ENCODE data around the gene PELI2. TPM values are rescaled to one million over a fixed set of nuclear protein-coding genes. Genes with fewer than 3 reads are reported as not detected.

The PELI2 gene
- total RNA-seq (2022) = 0.19 and 0.34 TPM in 2 replicates
- Bru-seq, nascent RNA = percentile 23 among the genes with signal in this experiment
- BruChase-seq, experiment 1, labeled RNA remaining after a 6-hour chase = percentile 15 among the genes with signal in this experiment
- percentile 14 among the genes with signal in this experiment for BruChase-seq, experiment 2, labeled RNA remaining after a 2-hour chase
- long read RNA-seq = 0 reads

GRCh38 chr14:56117765-56118610 lies at the start of gene PELI2:
PELI2 (plus strand) TSS chr14:56118411; CDS start chr14:56118661, 250 bp downstream.
- no peak for TF ChIP-seq CTCF (IDR thresholded peaks at IDR 0.05; ENCODE audit: unreplicated experiment)
- CTCF ChIA-PET = interaction anchor here (0.6 to 1.0 kb wide), 6 partner anchors 13 to 321 kb away, joined by 3 to 6 read pairs (median 4); no protein-coding TSS in a partner anchor
- POLR2A ChIA-PET = interaction anchor here (0.6 to 1.3 kb wide), 5 partner anchors 13 to 439 kb away, joined by 3 to 4 read pairs (median 3); no protein-coding TSS in a partner anchor
- no peaks in the 10 kb centered on the region for H3K36me3 Mint-ChIP-seq (ENCODE audit: insufficient read depth, unreplicated experiment)
- H3K27ac Mint-ChIP-seq (ENCODE audit: low read depth, unreplicated experiment) = peak within 1 kb of the TSS; percentile 68
- peak within 1 kb of the TSS; percentile 86 for H3K4me3 Mint-ChIP-seq (ENCODE audit: unreplicated experiment)
- intact Hi-C loops (cut with micrococcal nuclease) = no loop called here
- no TSS peak for BruUV-seq (replicated peaks)
- H3K27me3 Mint-ChIP-seq (ENCODE audit: insufficient read depth, unreplicated experiment) = peaks cover 65% of the 10 kb centered on the region
- H3K9me3 Mint-ChIP-seq (ENCODE audit: unreplicated experiment) = no peaks in the 10 kb centered on the region
- no peaks in the 10 kb centered on the region for H3K4me1 Mint-ChIP-seq (ENCODE audit: insufficient read depth, unreplicated experiment)
- peak; percentile 27 for DNase-seq (ENCODE audit: unreplicated experiment)

GRCh38 chr14:56073799-56074198 lies 44.4 kb upstream of the PELI2 start:
- DNase-seq (ENCODE audit: unreplicated experiment) = no peak
- no peak overlapping the region for H3K4me3 Mint-ChIP-seq (ENCODE audit: unreplicated experiment)
- no peak overlapping the region for H3K27ac Mint-ChIP-seq (ENCODE audit: low read depth, unreplicated experiment)
- TF ChIP-seq CTCF (IDR thresholded peaks at IDR 0.05; ENCODE audit: unreplicated experiment) = no peak
- no peaks in the 10 kb centered on the region for H3K9me3 Mint-ChIP-seq (ENCODE audit: unreplicated experiment)
- POLR2A ChIA-PET = no interaction called here
- no peaks in the 10 kb centered on the region for H3K4me1 Mint-ChIP-seq (ENCODE audit: insufficient read depth, unreplicated experiment)
- intact Hi-C loops (cut with micrococcal nuclease) = no loop called here
- H3K36me3 Mint-ChIP-seq (ENCODE audit: insufficient read depth, unreplicated experiment) = no peaks in the 10 kb centered on the region
- peaks cover 24% of the 10 kb centered on the region for H3K27me3 Mint-ChIP-seq (ENCODE audit: insufficient read depth, unreplicated experiment)
- CTCF ChIA-PET = no interaction called here
- BruUV-seq (replicated peaks) = no TSS peak

- no peaks in the 10 kb centered on the region for H3K36me3 Mint-ChIP-seq (ENCODE audit: insufficient read depth, unreplicated experiment)
- no peak overlapping the region for H3K4me3 Mint-ChIP-seq (ENCODE audit: unreplicated experiment)
- no peaks in the 10 kb centered on the region for H3K4me1 Mint-ChIP-seq (ENCODE audit: insufficient read depth, unreplicated experiment)
- H3K27me3 Mint-ChIP-seq (ENCODE audit: insufficient read depth, unreplicated experiment) = peaks cover 28% of the 10 kb centered on the region
- CTCF ChIA-PET = interaction anchor here (0.7 kb wide), 1 partner anchor 18 kb away, joined by 3 read pairs; no protein-coding TSS in a partner anchor
- no peaks in the 10 kb centered on the region for H3K9me3 Mint-ChIP-seq (ENCODE audit: unreplicated experiment)
- no peak for DNase-seq (ENCODE audit: unreplicated experiment)
- no TSS peak for BruUV-seq (replicated peaks)
- POLR2A ChIA-PET = no interaction called here
- intact Hi-C loops (cut with micrococcal nuclease) = no loop called here
- no peak for TF ChIP-seq CTCF (IDR thresholded peaks at IDR 0.05; ENCODE audit: unreplicated experiment)
- H3K27ac Mint-ChIP-seq (ENCODE audit: low read depth, unreplicated experiment) = no peak overlapping the region
Observed at GRCh38 chr14:56075301-56075700, 42.9 kb upstream of the PELI2 start.

- no peak overlapping the region for H3K4me3 Mint-ChIP-seq (ENCODE audit: unreplicated experiment)
- H3K27ac Mint-ChIP-seq (ENCODE audit: low read depth, unreplicated experiment) = no peak overlapping the region
- ChIA-PET POLR2A (interaction anchor here (0.6 to 1.0 kb wide), 2 partner anchors 22 to 26 kb away, joined by 3 to 5 read pairs; no protein-coding TSS in a partner anchor), CTCF (interaction anchor here (0.6 kb wide), 1 partner anchor 1307 kb away, joined by 3 read pairs; no protein-coding TSS in a partner anchor)
- no TSS peak for BruUV-seq (replicated peaks)
- H3K36me3 Mint-ChIP-seq (ENCODE audit: insufficient read depth, unreplicated experiment) = no peaks in the 10 kb centered on the region
- H3K9me3 Mint-ChIP-seq (ENCODE audit: unreplicated experiment) = no peaks in the 10 kb centered on the region
- peaks cover 64% of the 10 kb centered on the region for H3K27me3 Mint-ChIP-seq (ENCODE audit: insufficient read depth, unreplicated experiment)
- no peak for TF ChIP-seq CTCF (IDR thresholded peaks at IDR 0.05; ENCODE audit: unreplicated experiment)
- H3K4me1 Mint-ChIP-seq (ENCODE audit: insufficient read depth, unreplicated experiment) = no peaks in the 10 kb centered on the region
- DNase-seq (ENCODE audit: unreplicated experiment) = no peak
- intact Hi-C loops (cut with micrococcal nuclease) = no loop called here
Observed at GRCh38 chr14:56081139-56081538, 37.1 kb upstream of the PELI2 start.
